Activated CD4-positive, alpha-beta memory T cell treated with anti-CD3 and anti-CD28 coated beads for 36 hours (primary cell): Measurements from ENCODE around the gene OR52A5. TPM values are rescaled to one million over a fixed set of nuclear protein-coding genes. Genes with fewer than 3 reads are reported as not detected.

Experiments used
- CTCF ChIA-PET: fragments of 350-600 bp; sonication (Branson Sonifier 250); formaldehyde crosslinking; loops from one replicate; lab custom pipeline; 2021; ENCODE audit warnings: antibody characterized with exemption, inconsistent platforms; lab: Charles Lee
- POLR2A ChIA-PET: fragments of 350-600 bp; sonication (Branson Sonifier 250); formaldehyde crosslinking; loops from one replicate; lab custom pipeline; 2021; ENCODE audit warnings: antibody characterized with exemption; lab: Charles Lee
- DNase-seq: peaks from one replicate; pipeline ENCODE4 v3.0.0-alpha.2; 2020
- H3K27ac Mint-ChIP-seq: one replicate; pipeline ENCODE4 v1.8.0; 2021; ENCODE audit warnings: mixed read lengths
- H3K27me3 Mint-ChIP-seq: one replicate; pipeline ENCODE4 v1.8.0; 2021; ENCODE audit warnings: mixed read lengths
- H3K36me3 Mint-ChIP-seq: one replicate; pipeline ENCODE4 v1.8.0; 2021; ENCODE audit warnings: mixed read lengths
- H3K4me1 Mint-ChIP-seq: one replicate; pipeline ENCODE4 v1.8.0; 2021; ENCODE audit warnings: low read depth, mixed read lengths
- H3K4me3 Mint-ChIP-seq: one replicate; pipeline ENCODE4 v1.8.0; 2021; ENCODE audit warnings: mild to moderate bottlenecking, mixed read lengths
- H3K9me3 Mint-ChIP-seq: one replicate; pipeline ENCODE4 v1.8.0; 2021; ENCODE audit warnings: mixed read lengths
- intact Hi-C: fragments of 100-400 bp; cut with micrococcal nuclease; formaldehyde crosslinking; loops from one replicate; pipeline ENCODE4 v1.15.1; 2023
- total RNA-seq, 2 experiments: library from RNA; stranded (reverse); gene quantifications; one replicate each; pipeline ENCODE4 v1.2.3, GENCODE V29; 2021

Gene OR52A5
- total RNA-seq, 2 experiments from 2014 or later = not detected

GRCh38 chr11:5102246-5102645, 35.9 kb downstream of the OR52A5 start:
- intact Hi-C loops = no loop called here
- no peak overlapping the region for H3K27ac Mint-ChIP-seq
- ChIA-PET POLR2A (no interaction called here), CTCF (no interaction called here)
- no peaks in the 10 kb centered on the region for H3K9me3 Mint-ChIP-seq
- no peaks in the 10 kb centered on the region for H3K36me3 Mint-ChIP-seq
- H3K27me3 Mint-ChIP-seq = peaks cover 5% of the 10 kb centered on the region
- H3K4me1 Mint-ChIP-seq = no peaks in the 10 kb centered on the region
- H3K4me3 Mint-ChIP-seq = no peak overlapping the region
- DNase-seq = no peak

GRCh38 chr11:5096011-5096410, 42.1 kb downstream of the OR52A5 start:
- no peak overlapping the region for H3K4me3 Mint-ChIP-seq

GRCh38 chr11:5092821-5093585, 45.2 kb downstream of the OR52A5 start:
- H3K27me3 Mint-ChIP-seq = no peaks in the 10 kb centered on the region

More at GRCh38 chr11:5096011-5096410, 42.1 kb downstream of the OR52A5 start:
- Mint-ChIP-seq H3K27ac (no peak overlapping the region), H3K9me3 (no peaks in the 10 kb centered on the region), H3K27me3 (peaks cover 2% of the 10 kb centered on the region), H3K36me3 (no peaks in the 10 kb centered on the region), H3K4me1 (no peaks in the 10 kb centered on the region)
- intact Hi-C loops = no loop called here
- ChIA-PET POLR2A (no interaction called here), CTCF (no interaction called here)
- no peak for DNase-seq

GRCh38 chr11:5090668-5091067, 47.5 kb downstream of the OR52A5 start:
- Mint-ChIP-seq H3K36me3 (no peaks in the 10 kb centered on the region), H3K4me1 (no peaks in the 10 kb centered on the region), H3K9me3 (no peaks in the 10 kb centered on the region), H3K27ac (no peak overlapping the region), H3K4me3 (no peak overlapping the region), H3K27me3 (no peaks in the 10 kb centered on the region)
- POLR2A ChIA-PET = no interaction called here
- intact Hi-C loops = no loop called here
- CTCF ChIA-PET = no interaction called here
- no peak for DNase-seq

More at GRCh38 chr11:5092821-5093585, 45.2 kb downstream of the OR52A5 start:
- no peaks in the 10 kb centered on the region for H3K4me1 Mint-ChIP-seq
- CTCF ChIA-PET = no interaction called here
- POLR2A ChIA-PET = no interaction called here
- intact Hi-C loops = no loop called here
- H3K27ac Mint-ChIP-seq = no peak overlapping the region
- no peak overlapping the region for H3K4me3 Mint-ChIP-seq
- no peaks in the 10 kb centered on the region for H3K36me3 Mint-ChIP-seq
- H3K9me3 Mint-ChIP-seq = no peaks in the 10 kb centered on the region
- DNase-seq = no peak

- no peaks in the 10 kb centered on the region for H3K9me3 Mint-ChIP-seq
- POLR2A ChIA-PET = no interaction called here
- H3K27ac Mint-ChIP-seq = no peak overlapping the region
- H3K4me3 Mint-ChIP-seq = no peak overlapping the region
- H3K36me3 Mint-ChIP-seq = no peaks in the 10 kb centered on the region
- CTCF ChIA-PET = no interaction called here
- intact Hi-C loops = no loop called here
- H3K27me3 Mint-ChIP-seq = no peaks in the 10 kb centered on the region
- no peaks in the 10 kb centered on the region for H3K4me1 Mint-ChIP-seq
- DNase-seq = no peak
These were observed 49.6 kb downstream of the OR52A5 start for GRCh38 chr11:5088556-5088955.

- Mint-ChIP-seq H3K4me1 (no peaks in the 10 kb centered on the region), H3K27me3 (no peaks in the 10 kb centered on the region), H3K4me3 (no peak overlapping the region), H3K9me3 (no peaks in the 10 kb centered on the region), H3K36me3 (no peaks in the 10 kb centered on the region), H3K27ac (no peak overlapping the region)
- POLR2A ChIA-PET = no interaction called here
- no peak for DNase-seq
- intact Hi-C loops = no loop called here
- CTCF ChIA-PET = no interaction called here
These were observed 54.6 kb downstream of the OR52A5 start for GRCh38 chr11:5083602-5084001.

- H3K9me3 Mint-ChIP-seq = no peaks in the 10 kb centered on the region
- H3K27me3 Mint-ChIP-seq = peaks cover 2% of the 10 kb centered on the region
- no peak overlapping the region for H3K4me3 Mint-ChIP-seq
- intact Hi-C loops = no loop called here
- no peak for DNase-seq
- ChIA-PET CTCF (no interaction called here), POLR2A (no interaction called here)
- H3K4me1 Mint-ChIP-seq = no peaks in the 10 kb centered on the region
- H3K27ac Mint-ChIP-seq = no peak overlapping the region
- H3K36me3 Mint-ChIP-seq = no peaks in the 10 kb centered on the region
These were observed 56.8 kb downstream of the OR52A5 start for GRCh38 chr11:5081405-5081804.

Other genes starting within 250 kb of the OR52A5 start
- gene OR51A7, start 234.6 kb downstream of the OR52A5 start, total RNA-seq = not detected
- not detected for gene OR51G2, start 219.0 kb downstream of the OR52A5 start, total RNA-seq
- gene OR51G1, start 214.0 kb downstream of the OR52A5 start, total RNA-seq = not detected
- gene OR51A4, start 190.8 kb downstream of the OR52A5 start, total RNA-seq = not detected
- not detected for gene OR51A2, start 182.6 kb downstream of the OR52A5 start, total RNA-seq
- not detected for gene OR51L1, start 143.5 kb downstream of the OR52A5 start, total RNA-seq
- gene OR52J3, start 91.8 kb downstream of the OR52A5 start, total RNA-seq = not detected
- not detected for gene OR52E2, start 78.7 kb downstream of the OR52A5 start, total RNA-seq
- gene OR52E1, start 68.8 kb downstream of the OR52A5 start, total RNA-seq = not detected
- not detected for gene OR52A1, start 16.4 kb upstream of the OR52A5 start, total RNA-seq
- gene OR51V1, start 62.3 kb upstream of the OR52A5 start, total RNA-seq = not detected
- not detected for gene HBB, start 88.7 kb upstream of the OR52A5 start, total RNA-seq
- gene HBD, start 96.1 kb upstream of the OR52A5 start, total RNA-seq = not detected
- gene HBG1, start 111.5 kb upstream of the OR52A5 start, total RNA-seq = not detected
- not detected for gene HBG2, start 116.4 kb upstream of the OR52A5 start, total RNA-seq
- not detected for gene HBE1, start 131.6 kb upstream of the OR52A5 start, total RNA-seq
- gene OR51B4, start 163.6 kb upstream of the OR52A5 start, total RNA-seq = not detected
- gene OR51B2, start 185.9 kb upstream of the OR52A5 start, total RNA-seq = not detected
- not detected for gene OR51B5, start 205.2 kb upstream of the OR52A5 start, total RNA-seq
- not detected for gene OR51B6, start 213.2 kb upstream of the OR52A5 start, total RNA-seq
- gene OR51M1, start 245.5 kb upstream of the OR52A5 start, total RNA-seq = not detected